ENCODE measurements around the gene PRPSAP2.

GRCh38 chr17:18910326-18910725 lies 52.4 kb downstream of the PRPSAP2 start:
- TF ChIP-seq POLR2A (IDR thresholded peaks at IDR 0.05; ENCODE audit: control extremely low read depth in 1 of 2, low read depth in 2 of 2, low read length in 2 of 2) (no peak), TCF12 (IDR thresholded peaks at IDR 0.05; ENCODE audit: low read depth, low read length) (no peak), TAF1 (IDR thresholded peaks at IDR 0.05; ENCODE audit: low read depth, low read length) (no peak), POLR2AphosphoS5 (IDR thresholded peaks at IDR 0.05; ENCODE audit: low read depth, low read length) (no peak), EP300 (IDR thresholded peaks at IDR 0.05; ENCODE audit: borderline replicate concordance in 1 of 2, low read depth in 2 of 2, low read length in 2 of 2) (no peak), CTCF (IDR thresholded peaks at IDR 0.05; ENCODE audit: control extremely low read depth in 1 of 3, insufficient read depth in 1 of 3, low read depth in 1 of 3, low read length in 3 of 3) (no peak), CHD2 (IDR thresholded peaks at IDR 0.05; ENCODE audit: low read length) (no peak), ATF2 (IDR thresholded peaks at IDR 0.05; ENCODE audit: low read length) (no peak), RXRA (IDR thresholded peaks at IDR 0.05; ENCODE audit: insufficient read depth, low read depth, low read length) (no peak), CREB1 (IDR thresholded peaks at IDR 0.05) (no peak), KDM5A (IDR thresholded peaks at IDR 0.05; ENCODE audit: low read length) (no peak), JUN (IDR thresholded peaks at IDR 0.05; ENCODE audit: low read depth, low read length) (no peak), SP4 (IDR thresholded peaks at IDR 0.05; ENCODE audit: low read length) (no peak)

Data from H1 (cell line).